ENCODE data around the gene AJAP1.

DNA sequence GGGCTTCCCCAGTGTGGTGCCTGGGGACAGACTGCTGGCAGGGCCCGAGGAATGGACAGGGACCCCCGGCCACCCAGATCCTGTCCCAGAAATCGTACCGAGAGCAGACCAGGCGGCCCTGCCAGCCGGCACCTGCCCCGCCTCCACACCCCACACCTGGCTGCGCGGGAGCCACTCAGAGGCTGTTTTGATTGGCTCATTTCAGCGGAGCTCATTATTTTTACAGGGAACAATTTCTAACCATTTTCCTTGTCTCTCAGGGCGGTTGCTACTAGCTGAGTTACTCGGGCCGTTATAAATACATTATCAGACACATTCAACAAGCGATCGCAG, 39.3 kb upstream of the AJAP1 start:
- no peak for TF ChIP-seq CTCF (conservative IDR thresholded peaks at IDR 0.05; ENCODE audit: low read length)
- TF ChIP-seq EZH2phosphoT487 (IDR thresholded peaks at IDR 0.05; ENCODE audit: borderline replicate concordance, low read depth, low read length): no peak
